Stimulated activated CD4-positive, alpha-beta T cell treated with anti-CD3 and anti-CD28 coated beads, Interleukin-12 subunit alpha, Interleukin-12 subunit beta, amount 100 ng/mL, for 24 hours (primary cell): ENCODE results near the gene HSD17B10.
A peak's percentile ranks its signal among the peaks of the same experiment; 100 is the strongest.
"Not testable (repeated sequence)": the region's sequence is repeated elsewhere in the genome, so short reads cannot be mapped to it uniquely, and the experiment has no call there.

Source experiments
- DNase-seq, 2 experiments: peaks; one replicate each; pipeline ENCODE4 v3.0.0-alpha.2; 2020; ENCODE audit warnings: low read depth in 2 of 2

HSD17B10 gene

GRCh38 chrX:53437206-53437605, 3.0 kb upstream of the HSD17B10 start:
- DNase-seq, result no peak

- peak in 1 of 2 experiments; percentile 49 for DNase-seq
Measured at GRCh38 chrX:53435997-53436396, 1.8 kb upstream of the HSD17B10 start.

DNA sequence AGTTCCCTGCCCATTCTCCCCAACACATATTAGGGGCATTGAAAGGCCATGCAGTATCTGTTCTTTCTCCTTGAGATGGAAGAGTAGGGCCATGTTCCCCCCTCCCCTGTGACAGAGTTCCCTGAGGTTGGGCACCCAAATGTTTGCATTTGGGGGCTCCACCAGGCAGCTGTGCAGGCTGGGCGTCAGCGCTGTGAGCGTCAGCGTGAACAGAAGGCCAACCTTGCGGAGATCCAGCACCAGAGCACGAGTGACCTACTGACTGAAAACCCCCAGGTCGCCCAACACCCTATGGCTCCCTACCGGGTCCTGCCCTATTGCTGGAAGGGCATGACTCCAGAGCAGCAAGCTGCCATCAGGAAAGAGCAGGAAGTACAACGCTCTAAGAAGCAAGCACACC, 3.9 kb downstream of the HSD17B10 start:
- DNase-seq, result no peak

- no peak for DNase-seq
Measured at GRCh38 chrX:53429755-53430154, 4.4 kb downstream of the HSD17B10 start.

- no peak for DNase-seq
Measured at GRCh38 chrX:53422861-53423306, 11.3 kb downstream of the HSD17B10 start, which contains the start of gene RIBC1. RIBC1 (plus strand) TSS chrX:53422873; CDS start chrX:53426277, 3,404 bp downstream.

- peak; percentile 84 to 92 for DNase-seq
Measured at GRCh38 chrX:53422086-53422860, 11.9 kb downstream of the HSD17B10 start, which contains the start of gene SMC1A. SMC1A (minus strand) TSS chrX:53422654; CDS start chrX:53422600, 54 bp downstream.

DNA sequence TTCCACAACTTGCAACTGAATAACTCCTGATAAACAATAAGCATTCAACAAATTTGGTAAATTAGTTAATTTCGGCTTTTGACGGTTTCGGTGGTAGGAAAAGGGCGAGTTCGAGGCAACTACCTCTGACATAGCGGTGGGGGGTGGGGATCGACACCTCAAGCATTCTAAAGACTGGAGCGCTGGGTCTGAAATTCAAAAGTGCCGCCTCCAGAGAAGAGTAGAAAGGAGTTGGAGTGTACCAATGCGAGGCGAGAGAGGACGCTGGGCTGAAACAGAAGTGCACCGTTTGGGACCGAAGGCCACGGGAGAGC, 12.4 kb downstream of the HSD17B10 start:
- DNase-seq, result no peak

DNA sequence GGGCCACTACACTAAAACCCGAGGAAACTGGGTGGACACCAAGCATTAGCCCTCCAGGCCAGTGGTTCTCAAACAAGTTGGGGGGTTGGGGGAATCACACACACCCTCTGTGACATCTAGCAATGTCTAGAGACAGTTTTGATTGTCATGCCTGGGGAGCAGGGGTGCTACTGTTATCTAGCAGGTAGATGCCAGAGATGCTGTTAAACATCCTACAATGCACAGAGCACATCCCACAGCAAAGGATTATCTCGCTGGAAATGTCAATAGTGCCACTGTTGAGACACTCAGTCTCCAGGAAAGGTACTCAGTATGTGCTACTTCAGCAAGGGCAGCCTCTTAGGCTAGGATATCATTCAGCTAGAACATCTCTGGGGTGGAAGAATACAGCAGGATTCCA, 13.0 kb downstream of the HSD17B10 start:
- DNase-seq, result no peak

DNA sequence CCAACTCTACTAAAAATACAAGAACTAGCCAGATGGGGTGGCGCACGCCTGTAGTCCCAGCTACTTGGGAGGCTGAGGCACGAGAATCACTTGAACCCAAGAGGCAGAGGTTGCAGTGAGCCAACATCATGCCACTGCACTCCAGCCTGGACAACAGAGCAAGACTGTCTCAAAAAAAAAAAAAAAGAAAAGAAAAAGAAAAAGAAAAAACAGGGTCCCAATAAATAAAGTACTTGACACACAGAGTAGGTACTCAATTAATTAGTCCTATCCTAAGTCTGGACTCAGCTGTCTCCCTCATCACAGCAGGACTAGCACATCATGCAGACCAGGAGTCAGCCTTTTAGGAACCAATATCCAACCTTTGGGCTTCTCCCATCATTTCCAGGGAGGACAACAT, 13.8 kb downstream of the HSD17B10 start:
- DNase-seq, result not testable (repeated sequence)

GRCh38 chrX:53412446-53412845, 21.7 kb downstream of the HSD17B10 start:
- no peak for DNase-seq

DNA sequence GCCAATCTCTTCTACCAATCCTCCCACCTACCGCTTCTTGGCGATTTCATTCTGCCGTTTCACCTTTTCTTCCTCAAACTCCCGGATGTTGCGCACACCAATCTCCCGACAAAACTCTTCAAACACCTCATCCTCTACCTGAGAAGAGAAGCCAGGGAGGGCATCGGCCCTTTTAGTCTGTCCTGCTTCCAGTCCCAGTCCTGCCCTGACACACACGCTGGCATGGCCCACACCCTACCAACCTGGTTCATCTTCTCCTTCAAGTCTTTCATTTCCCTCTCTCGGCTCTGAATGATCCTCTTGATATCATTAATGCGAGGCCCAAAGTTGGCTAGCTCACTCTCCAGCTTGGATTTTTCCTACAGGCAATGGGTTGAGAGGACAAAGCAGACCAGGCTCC, 30.6 kb downstream of the HSD17B10 start:
- no peak for DNase-seq

GRCh38 chrX:53398216-53398615, 36.0 kb downstream of the HSD17B10 start:
- no peak for DNase-seq

DNA sequence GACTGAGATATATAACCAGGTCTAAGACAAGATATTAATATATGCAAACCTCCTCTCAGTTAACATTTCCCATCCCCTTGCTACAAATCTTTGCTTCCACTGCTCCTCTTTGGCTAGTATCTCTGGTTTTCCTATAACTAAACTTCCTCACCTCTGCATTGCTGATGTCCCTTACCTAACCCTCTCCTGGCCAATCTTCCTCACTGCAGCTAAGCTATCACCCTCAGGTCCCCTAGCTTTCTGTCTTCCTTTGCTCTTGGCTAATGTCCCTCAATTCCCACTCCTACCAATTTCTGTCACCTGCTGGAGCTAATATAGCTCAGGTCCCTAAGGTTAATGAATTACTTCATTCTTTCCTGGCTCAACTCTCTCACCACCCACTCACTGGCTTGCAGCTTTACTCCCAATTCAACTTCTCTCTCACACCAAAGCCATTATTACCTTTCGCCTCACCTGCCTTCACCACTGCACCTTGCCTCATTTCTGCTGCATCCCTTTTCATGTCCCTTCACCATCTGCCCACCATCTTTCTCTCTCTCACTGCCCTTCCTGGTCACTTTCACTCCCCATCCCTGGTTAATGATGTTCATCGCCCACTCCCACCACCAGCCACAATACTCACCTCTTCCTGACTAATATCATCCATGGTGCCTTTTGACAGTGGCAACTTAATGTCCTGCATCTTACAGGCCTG, 38.4 kb downstream of the HSD17B10 start:
- no peak for DNase-seq

GRCh38 chrX:53383376-53384076, 50.6 kb downstream of the HSD17B10 start:
- DNase-seq, result no peak
